Stimulated activated CD4-positive, alpha-beta T cell treated with anti-CD3 and anti-CD28 coated beads, Interleukin-4, amount 100 ng/mL, for 4 hours (primary cell): ENCODE results near the gene TMEM150B.
A peak's percentile ranks its signal among the peaks of the same experiment; 100 is the strongest.

Source experiments
- DNase-seq, 2 experiments: peaks; one replicate each; pipeline ENCODE4 v3.0.0-alpha.2; 2020

Gene TMEM150B

GRCh38 chr19:55354698-55355212 lies 29.6 kb upstream of the TMEM150B start, which contains the start of gene COX6B2:
Gene COX6B2, minus strand, starts transcription at chr19:55354719. Its CDS starts 198 bp downstream, at chr19:55354521.
- DNase-seq, result no peak

- DNase-seq, result peak; percentile 46 to 56
These were observed 28.9 kb upstream of the TMEM150B start for GRCh38 chr19:55353803-55354697.

GRCh38 chr19:55353356-55353802 lies 28.2 kb upstream of the TMEM150B start:
- DNase-seq, result no peak

- no peak for DNase-seq
These were observed 27.5 kb upstream of the TMEM150B start for GRCh38 chr19:55352549-55353145.

GRCh38 chr19:55352040-55352439 lies 26.9 kb upstream of the TMEM150B start:
- DNase-seq, result no peak

- no peak for DNase-seq
These were observed 25.6 kb upstream of the TMEM150B start for GRCh38 chr19:55350620-55351315.

- no peak for DNase-seq
These were observed 23.3 kb upstream of the TMEM150B start for GRCh38 chr19:55348317-55349034.

- DNase-seq, result no peak
These were observed 22.4 kb upstream of the TMEM150B start for GRCh38 chr19:55347442-55348009.

GRCh38 chr19:55346725-55347441 lies 21.7 kb upstream of the TMEM150B start:
- no peak for DNase-seq

GRCh38 chr19:55345818-55346724 lies 20.9 kb upstream of the TMEM150B start:
- DNase-seq, result no peak

GRCh38 chr19:55345101-55345817 lies 20.1 kb upstream of the TMEM150B start:
- no peak for DNase-seq

- no peak for DNase-seq
These were observed 19.3 kb upstream of the TMEM150B start for GRCh38 chr19:55344444-55344843.

GRCh38 chr19:55341595-55342531 lies 16.7 kb upstream of the TMEM150B start:
- no peak for DNase-seq

GRCh38 chr19:55341171-55341588 lies 16.0 kb upstream of the TMEM150B start:
- DNase-seq, result peak; percentile 51 to 62

GRCh38 chr19:55340784-55341147 lies 15.6 kb upstream of the TMEM150B start:
- DNase-seq, result peak in 1 of 2 experiments; percentile 12

- DNase-seq, result no peak
These were observed 15.0 kb upstream of the TMEM150B start for GRCh38 chr19:55339889-55340783.
